GM12872 (cell line): Measurements from ENCODE around the gene CLIC3.

Experiments
- CTCF ChIP-seq: IDR thresholded peaks from 3 replicates; pipeline ENCODE4 v1.5.1; 2011; ENCODE audit warnings: low read depth, mild to moderate bottlenecking, low read length, moderate library complexity; ENCODE audit not compliant: insufficient read depth

The CLIC3 gene

GRCh38 chr9:136957461-136957860, 38.9 kb downstream of the CLIC3 start:
- TF ChIP-seq CTCF, result no peak

DNA sequence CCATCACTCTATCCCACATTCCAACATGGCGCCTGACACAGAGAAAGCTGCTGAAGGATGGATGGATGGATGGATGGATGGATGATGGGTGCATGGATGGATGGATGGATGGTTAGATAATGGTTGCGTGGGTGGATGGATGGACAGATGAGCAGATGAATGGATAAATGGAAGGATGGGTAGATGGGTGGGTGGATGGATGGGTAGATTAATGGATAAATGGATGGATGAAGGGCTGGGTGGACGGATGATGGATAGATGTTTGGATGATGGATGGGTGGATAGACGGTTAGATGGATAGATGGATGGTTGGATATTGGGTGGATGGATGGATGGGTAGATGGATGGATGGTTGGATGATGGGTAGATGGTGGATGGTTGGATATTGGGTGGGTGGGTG, 39.8 kb downstream of the CLIC3 start:
- no peak for TF ChIP-seq CTCF

- no peak for TF ChIP-seq CTCF
Measured at GRCh38 chr9:136955943-136956335, 40.4 kb downstream of the CLIC3 start.

DNA sequence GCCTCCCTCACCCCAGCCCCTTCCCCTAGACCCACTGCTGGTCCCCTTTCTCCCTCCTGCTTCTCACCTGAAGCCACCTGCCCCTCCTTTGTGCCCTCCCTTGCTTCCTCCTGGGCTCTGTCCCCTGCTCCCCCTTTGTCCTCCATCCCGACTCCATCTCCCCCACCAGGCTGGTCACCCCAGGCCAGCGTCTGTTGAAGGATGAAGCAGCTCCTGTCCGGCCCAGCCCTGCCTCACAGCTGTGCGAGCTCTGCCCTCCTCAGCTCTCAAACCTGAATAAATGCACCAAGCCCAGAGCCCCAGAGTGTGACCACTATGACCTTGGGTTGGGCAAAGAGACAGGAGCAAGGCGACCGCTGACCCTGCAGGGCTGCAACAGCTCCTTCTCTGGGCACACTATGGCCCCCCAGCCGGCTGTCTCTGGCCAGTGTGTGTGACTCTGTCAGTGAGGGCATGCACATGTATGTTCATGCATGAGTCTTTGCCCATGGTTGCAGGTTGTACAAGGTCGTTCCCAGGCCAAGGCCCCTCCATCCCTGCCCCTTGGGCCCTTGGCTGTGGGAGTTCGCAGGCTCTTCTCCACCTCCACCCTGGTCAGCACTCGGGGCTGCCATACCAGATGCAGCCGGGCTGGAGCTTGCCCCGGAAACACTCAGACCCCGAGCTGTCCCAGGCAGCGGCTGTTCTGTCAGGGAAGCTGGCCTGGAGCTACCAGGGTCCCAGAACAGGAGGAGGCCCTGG, 41.0 kb downstream of the CLIC3 start:
- TF ChIP-seq CTCF, result no peak

- TF ChIP-seq CTCF, result no peak
Measured at GRCh38 chr9:136954270-136955083, 41.9 kb downstream of the CLIC3 start.

DNA sequence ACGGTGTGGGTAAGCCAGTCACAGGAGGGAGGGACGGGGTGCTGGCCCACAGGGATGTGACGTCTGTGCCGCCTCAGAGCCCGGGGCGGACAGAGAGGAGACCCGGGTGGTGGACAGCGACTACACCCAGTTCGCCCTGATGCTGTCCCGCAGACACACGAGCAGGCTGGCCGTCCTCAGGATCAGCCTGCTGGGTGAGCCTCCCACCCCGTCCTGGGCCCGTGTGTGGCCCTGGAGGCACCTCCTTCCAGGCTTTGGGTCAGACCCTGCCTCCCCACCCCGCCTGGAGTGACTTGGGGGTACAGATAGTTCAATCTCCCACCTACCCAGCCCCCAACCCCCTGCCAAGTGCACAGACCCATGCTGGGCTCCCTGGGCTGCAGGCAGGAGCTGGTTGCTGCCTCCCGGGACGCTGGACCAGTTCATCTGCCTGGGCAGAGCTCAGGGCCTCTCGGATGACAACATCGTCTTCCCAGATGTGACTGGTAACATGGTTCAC, 42.5 kb downstream of the CLIC3 start:
- no peak for TF ChIP-seq CTCF
